ENCODE data around the gene RASSF8. TPM values are rescaled to one million over a fixed set of nuclear protein-coding genes. Genes with fewer than 3 reads are reported as not detected.

Gene RASSF8, protein sequence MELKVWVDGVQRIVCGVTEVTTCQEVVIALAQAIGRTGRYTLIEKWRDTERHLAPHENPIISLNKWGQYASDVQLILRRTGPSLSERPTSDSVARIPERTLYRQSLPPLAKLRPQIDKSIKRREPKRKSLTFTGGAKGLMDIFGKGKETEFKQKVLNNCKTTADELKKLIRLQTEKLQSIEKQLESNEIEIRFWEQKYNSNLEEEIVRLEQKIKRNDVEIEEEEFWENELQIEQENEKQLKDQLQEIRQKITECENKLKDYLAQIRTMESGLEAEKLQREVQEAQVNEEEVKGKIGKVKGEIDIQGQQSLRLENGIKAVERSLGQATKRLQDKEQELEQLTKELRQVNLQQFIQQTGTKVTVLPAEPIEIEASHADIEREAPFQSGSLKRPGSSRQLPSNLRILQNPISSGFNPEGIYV
- total RNA-seq, result 47.0 and 50.5 TPM in 2 replicates
- long read RNA-seq, partial matches to known transcripts, result 0 of 5 reads
- long read RNA-seq, other reads (novel, unspliced or antisense), result 5 of 5 reads

DNA sequence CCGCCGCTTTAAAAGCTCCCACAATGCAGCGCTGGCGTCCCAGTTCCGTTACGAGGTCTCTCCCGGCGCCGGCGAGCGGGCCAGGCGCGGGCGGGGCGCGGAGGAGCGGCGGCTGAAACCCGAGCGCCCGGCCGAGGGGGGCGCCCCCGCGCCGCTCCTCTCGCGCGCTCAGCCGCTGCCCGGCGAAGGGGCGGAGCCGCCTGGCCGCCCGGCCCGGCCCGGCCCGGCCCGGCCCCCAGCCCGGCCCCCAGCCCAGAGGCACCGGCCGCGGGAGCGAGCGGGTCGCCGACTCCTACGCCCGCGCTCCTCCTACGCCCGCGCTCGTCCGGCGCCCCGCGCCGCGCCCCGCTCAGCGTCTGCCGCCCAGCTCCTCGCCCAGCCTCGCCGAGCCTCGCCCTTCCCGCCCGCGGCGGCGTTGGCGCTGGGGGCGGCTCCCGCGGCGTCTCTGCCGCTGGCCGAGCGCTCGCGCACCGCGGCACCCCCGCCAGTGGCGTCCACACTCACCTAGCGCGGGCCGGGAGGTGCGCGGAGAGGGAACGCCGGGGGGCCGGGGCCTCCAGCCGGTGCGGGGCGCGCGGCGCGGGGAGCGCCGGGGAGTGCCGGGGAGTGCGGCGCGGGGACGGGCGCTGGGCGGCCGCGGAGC, at the start of gene RASSF8:
Gene RASSF8, plus strand, starts transcription at position 255 of the 643 bp plus-strand sequence. CDS start 96,662 bp downstream, outside the sequence.
- no peaks in the 10 kb centered on the region for H3K27me3 Mint-ChIP-seq (ENCODE audit: low read depth)
- TF ChIP-seq, protein P1, sequence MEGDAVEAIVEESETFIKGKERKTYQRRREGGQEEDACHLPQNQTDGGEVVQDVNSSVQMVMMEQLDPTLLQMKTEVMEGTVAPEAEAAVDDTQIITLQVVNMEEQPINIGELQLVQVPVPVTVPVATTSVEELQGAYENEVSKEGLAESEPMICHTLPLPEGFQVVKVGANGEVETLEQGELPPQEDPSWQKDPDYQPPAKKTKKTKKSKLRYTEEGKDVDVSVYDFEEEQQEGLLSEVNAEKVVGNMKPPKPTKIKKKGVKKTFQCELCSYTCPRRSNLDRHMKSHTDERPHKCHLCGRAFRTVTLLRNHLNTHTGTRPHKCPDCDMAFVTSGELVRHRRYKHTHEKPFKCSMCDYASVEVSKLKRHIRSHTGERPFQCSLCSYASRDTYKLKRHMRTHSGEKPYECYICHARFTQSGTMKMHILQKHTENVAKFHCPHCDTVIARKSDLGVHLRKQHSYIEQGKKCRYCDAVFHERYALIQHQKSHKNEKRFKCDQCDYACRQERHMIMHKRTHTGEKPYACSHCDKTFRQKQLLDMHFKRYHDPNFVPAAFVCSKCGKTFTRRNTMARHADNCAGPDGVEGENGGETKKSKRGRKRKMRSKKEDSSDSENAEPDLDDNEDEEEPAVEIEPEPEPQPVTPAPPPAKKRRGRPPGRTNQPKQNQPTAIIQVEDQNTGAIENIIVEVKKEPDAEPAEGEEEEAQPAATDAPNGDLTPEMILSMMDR (conservative IDR thresholded peaks at IDR 0.05), result peak; percentile 18
- peak; percentile 64 for DNase-seq (ENCODE audit: low read depth, low spot score)
- no peaks in the 10 kb centered on the region for H3K9me3 Mint-ChIP-seq
- peak within 1 kb of the TSS; percentile 94 for H3K27ac Mint-ChIP-seq (ENCODE audit: unreplicated experiment)
- peaks cover 10% of the 10 kb centered on the region for H3K36me3 Mint-ChIP-seq (ENCODE audit: low read depth)
- H3K4me3 Mint-ChIP-seq, result peak within 1 kb of the TSS; percentile 94
- peaks cover 57% of the 10 kb centered on the region for H3K4me1 Mint-ChIP-seq

GRCh38 chr12:25914551-25914950, 43.9 kb upstream of the RASSF8 start:
- no peak overlapping the region for H3K4me3 Mint-ChIP-seq
- peaks cover 4% of the 10 kb centered on the region for H3K36me3 Mint-ChIP-seq (ENCODE audit: low read depth)
- no peaks in the 10 kb centered on the region for H3K27me3 Mint-ChIP-seq (ENCODE audit: low read depth)
- TF ChIP-seq, protein P1 (conservative IDR thresholded peaks at IDR 0.05), result no peak
- no peaks in the 10 kb centered on the region for H3K9me3 Mint-ChIP-seq
- DNase-seq (ENCODE audit: low read depth, low spot score), result no peak
- H3K27ac Mint-ChIP-seq (ENCODE audit: unreplicated experiment), result no peak overlapping the region
- H3K4me1 Mint-ChIP-seq, result peaks cover 5% of the 10 kb centered on the region

DNA sequence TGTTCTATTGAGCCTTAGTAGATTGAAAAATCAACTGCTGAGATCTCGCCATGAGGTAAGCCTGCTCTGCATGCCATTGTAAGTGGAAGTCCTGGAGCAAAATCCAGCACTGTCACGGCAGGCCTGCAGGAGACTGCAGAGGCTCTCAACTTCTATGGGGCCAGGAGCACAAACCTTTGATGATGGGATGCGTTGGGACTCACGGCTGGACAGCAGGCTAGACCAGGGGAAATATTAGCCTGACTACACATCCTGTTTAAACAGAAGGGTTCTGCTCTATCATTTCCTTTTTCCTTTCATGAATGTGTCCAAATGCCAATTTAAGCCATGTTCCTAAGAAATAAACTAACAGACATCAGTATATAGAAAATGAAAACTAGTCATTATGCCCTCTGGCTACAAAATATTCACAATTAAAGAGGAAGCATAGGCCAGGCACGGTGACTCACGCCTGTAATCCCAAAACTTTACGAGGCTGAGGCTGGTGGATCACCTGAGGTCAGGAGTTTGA, 33.9 kb upstream of the RASSF8 start:
- DNase-seq (ENCODE audit: low read depth, low spot score), result no peak
- H3K27ac Mint-ChIP-seq (ENCODE audit: unreplicated experiment), result no peak overlapping the region
- no peaks in the 10 kb centered on the region for H3K27me3 Mint-ChIP-seq (ENCODE audit: low read depth)
- TF ChIP-seq, protein P1 (conservative IDR thresholded peaks at IDR 0.05), result no peak
- H3K9me3 Mint-ChIP-seq, result no peaks in the 10 kb centered on the region
- H3K36me3 Mint-ChIP-seq (ENCODE audit: low read depth), result no peaks in the 10 kb centered on the region
- H3K4me3 Mint-ChIP-seq, result no peak overlapping the region
- H3K4me1 Mint-ChIP-seq, result peaks cover 17% of the 10 kb centered on the region

DNA sequence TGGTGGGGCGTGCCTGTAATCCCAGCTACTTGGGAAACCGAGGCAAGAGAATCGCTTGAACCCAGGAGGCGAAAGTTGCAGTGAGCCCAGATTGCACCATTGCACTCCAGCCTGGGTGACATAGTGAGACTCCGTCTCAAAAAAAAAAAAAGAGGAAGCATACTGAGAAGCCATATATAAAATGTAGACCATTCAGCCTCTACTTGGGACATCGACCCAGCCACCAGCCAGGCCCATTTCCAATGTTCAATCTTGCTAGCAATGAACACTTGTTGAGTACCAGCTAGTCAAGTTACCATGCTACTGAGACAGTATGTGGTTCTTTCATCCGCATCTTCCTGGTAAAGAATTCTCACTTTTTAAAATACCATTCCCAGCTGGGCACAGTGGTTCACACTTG, 33.4 kb upstream of the RASSF8 start:
- DNase-seq (ENCODE audit: low read depth, low spot score), result no peak
- TF ChIP-seq, protein P1 (conservative IDR thresholded peaks at IDR 0.05), result no peak
- Mint-ChIP-seq H3K4me3 (no peak overlapping the region), H3K36me3 (ENCODE audit: low read depth) (no peaks in the 10 kb centered on the region), H3K4me1 (peaks cover 19% of the 10 kb centered on the region), H3K27me3 (ENCODE audit: low read depth) (no peaks in the 10 kb centered on the region), H3K27ac (ENCODE audit: unreplicated experiment) (no peak overlapping the region), H3K9me3 (no peaks in the 10 kb centered on the region)

GRCh38 chr12:25926536-25926935, 31.9 kb upstream of the RASSF8 start:
- Mint-ChIP-seq H3K36me3 (ENCODE audit: low read depth) (no peaks in the 10 kb centered on the region), H3K27ac (ENCODE audit: unreplicated experiment) (no peak overlapping the region), H3K9me3 (peaks cover 5% of the 10 kb centered on the region), H3K4me1 (peaks cover 25% of the 10 kb centered on the region), H3K4me3 (no peak overlapping the region), H3K27me3 (ENCODE audit: low read depth) (no peaks in the 10 kb centered on the region)
- TF ChIP-seq, protein P1 (conservative IDR thresholded peaks at IDR 0.05), result no peak
- no peak for DNase-seq (ENCODE audit: low read depth, low spot score)
